ES-I3 (cell line): ENCODE results near the gene NEO1.

ENCODE experiments used
- H3K36me3 ChIP-seq: 2 replicates; pipeline ENCODE4 v1.6.1; 2013; ENCODE audit warnings: mild to moderate bottlenecking, low read length, control low read depth, moderate library complexity; ENCODE audit not compliant: insufficient read depth
- H3K4me1 ChIP-seq: 2 replicates; pipeline ENCODE4 v1.6.1; 2013; ENCODE audit warnings: mild to moderate bottlenecking, control low read depth, low read length; ENCODE audit not compliant: insufficient read depth
- H3K9ac ChIP-seq: 2 replicates; pipeline ENCODE4 v1.6.1; 2013; ENCODE audit warnings: low read depth, mild to moderate bottlenecking, low read length, moderate library complexity
- H3K9me3 ChIP-seq: 2 replicates; pipeline ENCODE4 v1.6.1; 2013; ENCODE audit warnings: mild to moderate bottlenecking, low read length, moderate library complexity; ENCODE audit not compliant: control insufficient read depth, insufficient read depth

NEO1 gene

GRCh38 chr15:73021139-73021621, 31.1 kb upstream of the NEO1 start:
- Histone ChIP-seq H3K9ac (no peak overlapping the region), H3K36me3 (no peaks in the 10 kb centered on the region), H3K4me1 (peaks cover 24% of the 10 kb centered on the region), H3K9me3 (no peaks in the 10 kb centered on the region)

DNA sequence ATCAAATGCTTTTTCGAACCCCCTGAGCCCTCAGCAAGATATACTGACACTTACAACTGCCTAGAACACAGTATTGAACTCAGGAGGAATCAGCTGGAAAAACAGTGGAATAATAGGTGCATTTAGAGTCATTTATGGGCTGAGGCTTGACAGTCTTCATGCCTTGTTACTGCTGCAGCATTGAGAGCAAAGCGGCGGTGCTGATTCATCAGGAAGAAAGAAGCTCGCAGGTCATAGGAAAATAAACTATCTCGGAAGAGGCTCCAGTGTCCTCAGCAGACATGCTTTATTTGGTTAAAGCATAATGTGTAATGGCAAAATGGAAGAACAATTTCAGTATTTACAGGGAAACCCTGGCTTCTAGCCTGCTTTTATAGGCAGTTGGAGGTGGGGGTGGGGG, 30.1 kb upstream of the NEO1 start:
- Histone ChIP-seq H3K36me3 (no peaks in the 10 kb centered on the region), H3K4me1 (peaks cover 24% of the 10 kb centered on the region), H3K9ac (no peak overlapping the region), H3K9me3 (no peaks in the 10 kb centered on the region)

DNA sequence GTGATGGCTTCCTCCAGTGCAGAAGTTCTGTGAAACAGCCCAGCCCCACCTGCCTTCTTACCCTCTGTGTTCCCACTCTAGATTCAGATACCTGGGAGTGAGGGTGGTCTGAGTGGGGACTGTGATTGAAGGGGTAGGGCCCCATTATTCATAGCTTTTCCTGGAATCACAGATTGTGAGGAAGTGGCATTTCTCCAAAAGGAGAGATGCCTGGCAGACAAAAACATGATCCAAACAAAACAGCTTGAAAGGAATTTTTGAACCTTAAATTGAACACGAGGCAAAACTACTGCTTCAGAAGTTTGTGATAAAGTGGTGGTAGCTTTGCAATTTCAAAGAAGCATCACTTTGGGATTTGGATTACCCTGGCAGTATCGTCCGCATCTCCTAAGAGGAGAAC, 29.2 kb upstream of the NEO1 start:
- Histone ChIP-seq H3K9ac (no peak overlapping the region), H3K36me3 (no peaks in the 10 kb centered on the region), H3K4me1 (peaks cover 24% of the 10 kb centered on the region), H3K9me3 (no peaks in the 10 kb centered on the region)

DNA sequence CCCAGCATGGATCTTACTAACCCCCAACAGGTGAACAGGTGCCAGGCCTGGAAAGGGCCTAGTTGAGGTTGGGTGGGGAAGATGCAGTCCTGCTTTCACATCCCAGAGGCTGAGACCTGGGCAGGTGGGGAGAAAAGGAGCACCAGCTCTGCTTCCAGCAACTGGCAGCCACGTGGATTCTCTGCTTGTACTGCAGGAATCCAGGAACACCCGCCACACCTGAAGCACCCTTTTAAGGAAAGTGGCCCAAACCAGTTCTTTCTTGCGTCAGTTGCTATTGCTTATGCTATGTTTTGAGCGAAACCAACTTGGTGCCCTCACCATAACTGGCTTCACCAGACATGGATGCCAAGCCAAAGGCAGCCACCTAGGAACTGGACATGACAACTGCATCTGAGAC, 28.1 kb upstream of the NEO1 start:
- H3K36me3 ChIP-seq = no peaks in the 10 kb centered on the region
- H3K4me1 ChIP-seq = peaks cover 24% of the 10 kb centered on the region
- H3K9ac ChIP-seq = no peak overlapping the region
- H3K9me3 ChIP-seq = no peaks in the 10 kb centered on the region

- H3K9ac ChIP-seq = no peak overlapping the region
- no peaks in the 10 kb centered on the region for H3K9me3 ChIP-seq
- no peaks in the 10 kb centered on the region for H3K36me3 ChIP-seq
- peaks cover 12% of the 10 kb centered on the region for H3K4me1 ChIP-seq
Observed at GRCh38 chr15:73026511-73027054, 25.7 kb upstream of the NEO1 start.

GRCh38 chr15:73028031-73028430, 24.2 kb upstream of the NEO1 start:
- Histone ChIP-seq H3K4me1 (no peaks in the 10 kb centered on the region; the same call in 1 of the 2 replicates), H3K36me3 (no peaks in the 10 kb centered on the region), H3K9me3 (no peaks in the 10 kb centered on the region), H3K9ac (no peak overlapping the region)

DNA sequence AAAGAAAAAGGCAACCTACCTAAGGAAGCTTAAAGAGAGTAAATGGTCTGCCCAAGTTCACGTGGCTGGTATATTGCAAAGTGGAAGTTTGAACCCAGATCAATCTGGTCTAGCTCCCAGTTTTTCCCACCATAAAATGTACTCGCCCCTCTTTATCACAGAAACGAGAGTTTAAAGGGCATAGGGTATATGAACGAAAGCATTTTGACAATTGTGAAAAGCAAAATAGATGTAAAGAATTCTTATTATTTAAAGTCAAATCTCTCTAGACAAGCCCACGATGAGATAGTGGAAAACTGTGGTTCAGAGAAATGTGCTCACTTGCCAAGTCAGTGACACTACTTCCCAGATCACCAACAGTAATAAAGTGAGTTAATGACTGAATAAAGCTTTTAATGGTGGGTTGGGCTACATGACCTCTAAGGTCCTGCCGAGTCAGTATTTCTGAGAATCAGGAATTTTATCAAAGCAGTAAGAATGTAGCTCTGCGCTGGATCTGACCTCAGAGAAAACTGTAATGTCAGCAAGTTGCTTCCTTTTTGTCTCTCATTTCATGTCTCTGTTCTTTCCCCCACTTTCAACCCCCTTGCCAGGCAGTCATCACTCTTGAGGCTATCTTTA, 23.3 kb upstream of the NEO1 start:
- H3K9ac ChIP-seq = no peak overlapping the region
- H3K36me3 ChIP-seq = no peaks in the 10 kb centered on the region
- H3K4me1 ChIP-seq = no peaks in the 10 kb centered on the region; the same call in 1 of the 2 replicates
- no peaks in the 10 kb centered on the region for H3K9me3 ChIP-seq

DNA sequence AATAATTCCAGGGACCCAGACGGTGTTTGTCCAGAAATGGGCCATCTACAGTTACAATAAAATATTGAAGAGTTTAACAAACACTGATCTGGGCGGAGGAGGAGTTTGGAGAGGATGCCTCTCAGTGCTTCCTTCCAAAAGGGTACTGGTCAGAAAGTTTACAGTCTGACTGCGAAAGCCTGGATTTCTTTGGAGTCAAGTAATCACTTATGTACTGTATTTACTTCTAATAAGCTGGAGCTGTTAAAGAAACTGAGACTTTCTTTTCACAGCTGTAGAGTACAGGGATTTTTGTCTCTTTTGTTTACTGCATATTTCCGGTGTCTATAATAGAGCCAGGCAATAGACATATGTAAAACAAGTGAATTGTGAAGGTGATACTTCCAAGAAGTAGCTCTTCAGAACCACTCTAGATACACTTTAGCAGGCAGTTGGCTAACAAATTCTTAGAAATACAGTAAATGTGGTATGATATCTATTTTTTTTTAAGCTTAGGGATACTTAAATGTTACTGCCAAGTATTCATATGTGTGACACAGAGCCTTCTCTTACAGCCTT, 22.1 kb upstream of the NEO1 start:
- H3K9ac ChIP-seq = no peak overlapping the region
- no peaks in the 10 kb centered on the region for H3K36me3 ChIP-seq
- no peaks in the 10 kb centered on the region; the same call in 1 of the 2 replicates for H3K4me1 ChIP-seq
- H3K9me3 ChIP-seq = no peaks in the 10 kb centered on the region

DNA sequence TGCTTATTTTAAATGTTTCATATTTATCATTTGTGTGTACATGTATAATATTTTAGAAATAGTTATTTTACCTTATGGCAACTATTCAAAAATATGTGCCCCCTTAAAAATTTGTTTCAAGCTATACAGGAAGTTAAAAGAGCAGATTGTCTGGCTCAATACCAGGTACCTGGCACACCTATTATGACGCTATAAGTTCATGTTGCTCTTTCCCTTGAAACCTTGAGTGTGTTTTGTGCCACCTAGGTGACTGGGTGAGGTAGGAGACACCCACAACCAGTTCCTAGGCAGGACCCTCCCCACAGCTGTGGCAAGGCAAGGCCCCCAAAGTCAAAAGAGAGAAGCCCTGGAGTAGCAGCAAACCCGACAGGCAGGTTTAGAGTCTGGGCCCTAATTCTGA, 20.6 kb upstream of the NEO1 start:
- H3K9me3 ChIP-seq = no peaks in the 10 kb centered on the region
- no peaks in the 10 kb centered on the region for H3K36me3 ChIP-seq
- H3K9ac ChIP-seq = no peak overlapping the region
- H3K4me1 ChIP-seq = no peaks in the 10 kb centered on the region; the same call in 1 of the 2 replicates

DNA sequence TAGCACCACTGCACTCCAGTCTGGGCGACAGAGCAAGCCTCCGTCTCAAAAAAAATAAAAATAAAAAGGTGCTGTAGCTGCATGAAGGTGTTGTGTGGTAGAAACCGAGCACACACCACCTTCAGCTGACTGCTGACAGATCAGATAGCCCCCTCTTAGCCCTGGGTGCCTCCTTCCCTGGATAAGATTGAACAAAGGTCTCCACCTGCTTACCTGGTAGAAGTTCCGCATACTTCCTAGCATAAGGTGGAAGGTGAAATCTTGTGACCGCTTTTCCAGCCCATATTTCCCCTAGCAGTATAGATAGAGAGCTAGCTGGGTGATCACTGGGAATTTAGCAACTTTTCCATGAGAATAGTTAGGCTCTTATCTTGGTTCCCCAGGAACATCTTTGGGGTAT, 18.7 kb upstream of the NEO1 start:
- H3K9ac ChIP-seq = no peak overlapping the region
- H3K9me3 ChIP-seq = no peaks in the 10 kb centered on the region
- H3K4me1 ChIP-seq = no peaks in the 10 kb centered on the region; the same call in 1 of the 2 replicates
- no peaks in the 10 kb centered on the region for H3K36me3 ChIP-seq

- Histone ChIP-seq H3K4me1 (no peaks in the 10 kb centered on the region; the same call in 1 of the 2 replicates), H3K9ac (no peak overlapping the region), H3K9me3 (no peaks in the 10 kb centered on the region), H3K36me3 (no peaks in the 10 kb centered on the region)
Observed at GRCh38 chr15:73034221-73034620, 18.0 kb upstream of the NEO1 start.

DNA sequence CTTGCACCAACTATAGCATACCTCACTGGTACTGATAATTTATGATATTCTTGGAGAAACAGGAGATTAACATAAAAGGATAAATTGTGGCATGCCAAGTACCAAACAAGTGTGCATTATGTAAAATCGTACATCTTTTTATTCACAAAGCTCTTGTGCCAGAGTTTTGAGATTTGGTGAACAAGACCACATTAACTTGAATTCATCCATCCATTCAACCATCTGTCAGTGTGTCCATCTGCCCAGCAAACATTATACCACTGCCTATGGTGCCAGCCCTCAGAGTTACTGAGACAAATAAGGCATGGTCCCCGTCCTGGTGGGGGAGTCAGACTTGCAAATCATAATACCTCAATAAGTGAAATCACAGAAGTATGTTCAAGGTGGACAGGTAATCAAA, 17.0 kb upstream of the NEO1 start:
- Histone ChIP-seq H3K4me1 (no peaks in the 10 kb centered on the region), H3K9ac (no peak overlapping the region), H3K36me3 (no peaks in the 10 kb centered on the region), H3K9me3 (no peaks in the 10 kb centered on the region)

GRCh38 chr15:73038220-73038619, 14.0 kb upstream of the NEO1 start:
- Histone ChIP-seq H3K36me3 (no peaks in the 10 kb centered on the region), H3K4me1 (no peaks in the 10 kb centered on the region), H3K9me3 (no peaks in the 10 kb centered on the region), H3K9ac (no peak overlapping the region)

DNA sequence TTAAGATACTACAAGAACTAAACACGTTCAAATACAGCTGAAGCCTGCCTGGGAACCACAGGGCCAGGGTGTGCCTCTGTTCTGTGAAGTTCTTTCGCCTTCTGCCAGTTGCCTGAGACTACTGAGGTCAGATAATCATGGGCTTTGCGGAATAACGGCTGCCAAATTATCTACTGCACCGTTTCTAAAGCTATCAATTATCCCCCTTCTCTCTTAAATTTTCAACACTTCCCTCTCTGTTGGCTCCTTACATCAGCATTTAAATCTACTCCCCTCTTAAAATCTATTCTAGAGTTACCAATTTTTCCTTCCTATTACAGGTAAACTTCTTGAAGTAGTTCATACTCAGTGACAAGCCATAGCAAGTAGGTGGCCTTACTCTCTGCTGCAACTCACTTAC, 6.2 kb upstream of the NEO1 start:
- no peaks in the 10 kb centered on the region for H3K36me3 ChIP-seq
- H3K9ac ChIP-seq = no peak overlapping the region
- H3K4me1 ChIP-seq = no peaks in the 10 kb centered on the region
- H3K9me3 ChIP-seq = no peaks in the 10 kb centered on the region

DNA sequence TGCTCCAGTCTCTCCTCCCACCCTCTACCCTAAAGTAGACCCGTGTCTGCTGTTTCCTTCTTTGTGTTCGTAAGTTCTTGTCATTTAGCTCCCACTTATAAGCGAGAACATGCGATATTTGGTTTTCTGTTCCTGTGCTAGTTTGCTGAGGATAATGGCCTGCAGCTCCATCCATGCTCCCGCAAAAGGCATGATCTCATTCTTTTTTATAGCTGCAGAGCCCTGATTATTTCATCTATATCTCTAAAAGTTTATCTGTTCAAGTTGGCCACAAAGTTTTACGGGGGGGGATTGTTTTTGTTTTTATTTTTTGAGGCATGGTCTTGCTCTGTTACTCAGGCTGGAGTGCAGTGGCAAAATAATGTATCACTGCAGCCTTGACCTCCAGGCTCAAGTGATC, 4.4 kb upstream of the NEO1 start:
- Histone ChIP-seq H3K4me1 (no peaks in the 10 kb centered on the region), H3K36me3 (no peaks in the 10 kb centered on the region), H3K9ac (no peak overlapping the region)

More for the DNA sequence above, 4.4 kb upstream of the NEO1 start:
- no peaks in the 10 kb centered on the region for H3K9me3 ChIP-seq
